Measurements from ENCODE around the gene TCF12.

Gene TCF12

GRCh38 chr15:57102858-57103257 is 184.4 kb downstream of the TCF12 start:
- DNase-seq (ENCODE audit: low spot score) = no peak
- TF ChIP-seq, protein P1, sequence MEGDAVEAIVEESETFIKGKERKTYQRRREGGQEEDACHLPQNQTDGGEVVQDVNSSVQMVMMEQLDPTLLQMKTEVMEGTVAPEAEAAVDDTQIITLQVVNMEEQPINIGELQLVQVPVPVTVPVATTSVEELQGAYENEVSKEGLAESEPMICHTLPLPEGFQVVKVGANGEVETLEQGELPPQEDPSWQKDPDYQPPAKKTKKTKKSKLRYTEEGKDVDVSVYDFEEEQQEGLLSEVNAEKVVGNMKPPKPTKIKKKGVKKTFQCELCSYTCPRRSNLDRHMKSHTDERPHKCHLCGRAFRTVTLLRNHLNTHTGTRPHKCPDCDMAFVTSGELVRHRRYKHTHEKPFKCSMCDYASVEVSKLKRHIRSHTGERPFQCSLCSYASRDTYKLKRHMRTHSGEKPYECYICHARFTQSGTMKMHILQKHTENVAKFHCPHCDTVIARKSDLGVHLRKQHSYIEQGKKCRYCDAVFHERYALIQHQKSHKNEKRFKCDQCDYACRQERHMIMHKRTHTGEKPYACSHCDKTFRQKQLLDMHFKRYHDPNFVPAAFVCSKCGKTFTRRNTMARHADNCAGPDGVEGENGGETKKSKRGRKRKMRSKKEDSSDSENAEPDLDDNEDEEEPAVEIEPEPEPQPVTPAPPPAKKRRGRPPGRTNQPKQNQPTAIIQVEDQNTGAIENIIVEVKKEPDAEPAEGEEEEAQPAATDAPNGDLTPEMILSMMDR (IDR thresholded peaks at IDR 0.05; ENCODE audit: borderline replicate concordance, control extremely low read depth, extremely low read depth, insufficient read depth, missing control alignments) = no peak
- in situ Hi-C loops (cut with MboI; ENCODE audit: low sequenced_read_pairs, unreplicated experiment) = no loop called here

DNA sequence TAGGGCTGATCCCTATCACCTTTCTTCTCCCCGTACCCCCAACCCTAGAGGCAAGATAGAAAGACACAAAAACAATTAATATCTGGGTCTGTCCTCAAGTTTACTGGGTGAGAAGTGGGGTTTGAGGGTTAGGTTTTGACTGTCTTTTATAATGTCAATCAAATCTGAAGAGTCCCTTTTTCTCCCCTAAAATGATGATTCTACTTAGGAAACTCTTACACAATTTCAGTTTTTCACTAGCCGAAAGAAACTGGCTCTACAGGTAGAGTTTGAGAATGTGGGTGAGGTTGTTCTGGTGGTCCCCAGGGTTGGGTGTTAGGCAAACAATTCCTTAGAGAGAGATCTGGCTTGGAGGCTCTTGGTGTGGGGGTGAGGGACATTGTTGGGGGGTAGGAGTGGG is 189.9 kb downstream of the TCF12 start:
- no peak for DNase-seq (ENCODE audit: low spot score)
- TF ChIP-seq, protein P1 (IDR thresholded peaks at IDR 0.05; ENCODE audit: borderline replicate concordance, control extremely low read depth, extremely low read depth, insufficient read depth, missing control alignments) = no peak
- in situ Hi-C loops (cut with MboI; ENCODE audit: low sequenced_read_pairs, unreplicated experiment) = no loop called here

DNA sequence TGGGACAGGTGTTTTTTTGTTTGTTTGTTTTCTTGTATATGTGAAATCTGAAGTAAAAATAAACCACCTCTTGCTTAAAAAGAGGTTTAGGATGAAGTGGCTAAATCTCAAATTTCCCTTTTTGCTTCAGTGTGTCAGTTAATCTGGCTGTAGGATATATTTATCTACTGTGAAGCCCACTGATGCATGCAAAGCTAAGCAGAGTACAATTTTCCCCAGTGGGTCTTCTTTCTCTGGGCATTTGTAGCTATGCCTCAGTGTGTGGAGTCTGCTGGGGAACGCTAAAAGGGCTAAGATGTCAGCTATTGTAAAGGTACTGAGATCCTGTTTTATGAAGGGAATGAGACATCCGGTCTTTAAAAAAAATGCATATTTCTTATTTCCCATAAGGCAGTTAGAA is 190.6 kb downstream of the TCF12 start:
- in situ Hi-C loops (cut with MboI; ENCODE audit: low sequenced_read_pairs, unreplicated experiment) = no loop called here
- TF ChIP-seq, protein P1 (IDR thresholded peaks at IDR 0.05; ENCODE audit: borderline replicate concordance, control extremely low read depth, extremely low read depth, insufficient read depth, missing control alignments) = no peak
- no peak for DNase-seq (ENCODE audit: low spot score)

DNA sequence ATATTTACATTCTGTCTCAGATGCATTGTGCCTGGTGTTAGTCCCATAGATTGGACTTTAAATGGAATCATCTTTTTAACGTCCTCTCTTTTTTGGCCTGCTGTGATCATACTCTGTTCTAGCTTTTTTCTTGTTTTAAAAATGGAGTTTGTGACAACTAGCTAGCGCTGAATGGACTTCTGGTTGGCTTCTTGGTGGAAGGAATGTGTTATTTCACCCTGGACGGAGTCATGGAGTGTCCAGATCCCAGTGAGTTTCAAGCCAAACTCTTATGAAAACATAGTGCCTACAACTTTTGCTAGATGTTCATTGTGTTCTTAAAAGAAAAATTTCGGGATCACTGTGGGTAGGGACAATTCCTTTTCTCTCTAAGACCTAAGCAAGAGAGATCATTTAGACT is 192.6 kb downstream of the TCF12 start:
- DNase-seq (ENCODE audit: low spot score) = no peak
- in situ Hi-C loops (cut with MboI; ENCODE audit: low sequenced_read_pairs, unreplicated experiment) = no loop called here
- TF ChIP-seq, protein P1 (IDR thresholded peaks at IDR 0.05; ENCODE audit: borderline replicate concordance, control extremely low read depth, extremely low read depth, insufficient read depth, missing control alignments) = no peak

- no peak for DNase-seq (ENCODE audit: low spot score)
- in situ Hi-C loops (cut with MboI; ENCODE audit: low sequenced_read_pairs, unreplicated experiment) = no loop called here
- TF ChIP-seq, protein P1 (IDR thresholded peaks at IDR 0.05; ENCODE audit: borderline replicate concordance, control extremely low read depth, extremely low read depth, insufficient read depth, missing control alignments) = no peak
Measured at GRCh38 chr15:57112178-57112577, 193.7 kb downstream of the TCF12 start.

DNA sequence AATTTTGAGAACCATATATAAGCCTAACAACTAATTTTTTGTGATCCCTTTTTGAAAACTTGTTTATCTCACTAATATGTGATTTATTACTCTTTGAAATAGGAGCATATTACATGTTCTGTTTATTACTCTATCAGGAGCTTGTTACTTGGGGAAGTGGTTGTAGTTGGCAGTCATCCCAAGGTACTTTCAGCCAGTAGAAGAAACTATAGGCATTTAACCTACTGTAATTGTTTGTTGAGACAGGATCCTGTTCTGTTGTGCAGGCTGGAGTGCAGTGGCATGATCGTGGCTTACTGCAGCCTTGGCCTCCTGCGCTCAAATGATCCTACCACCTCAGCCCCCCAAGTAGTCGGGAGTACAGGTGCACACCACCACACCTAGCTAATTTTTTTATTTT is 195.6 kb downstream of the TCF12 start:
- TF ChIP-seq, protein P1 (IDR thresholded peaks at IDR 0.05; ENCODE audit: borderline replicate concordance, control extremely low read depth, extremely low read depth, insufficient read depth, missing control alignments) = no peak
- in situ Hi-C loops (cut with MboI; ENCODE audit: low sequenced_read_pairs, unreplicated experiment) = no loop called here
- DNase-seq (ENCODE audit: low spot score) = no peak
